ENCODE data around the gene SMIM31.

The SMIM31 gene

GRCh38 chr4:164780839-164781238 is 26.9 kb downstream of the SMIM31 start:
- Histone ChIP-seq H3K27ac (ENCODE audit: low read depth, low read length, severe bottlenecking) (no peak overlapping the region), H3K36me3 (ENCODE audit: control insufficient read depth, insufficient read depth, low read length) (no peaks in the 10 kb centered on the region), H3K4me3 (ENCODE audit: extremely low read depth, insufficient read depth, low read length, poor library complexity, severe bottlenecking) (no peak overlapping the region), H3K4me1 (ENCODE audit: control insufficient read depth, insufficient read depth, low read length, poor library complexity, severe bottlenecking) (no peaks in the 10 kb centered on the region), H3K9me3 (ENCODE audit: control insufficient read depth, low read length) (no peaks in the 10 kb centered on the region)
- 100% methylated on average over 1 of the region's 3 CpGs; no CpG with 5 or more reads in 1 of the 2 experiments for WGBS, 2 experiments (ENCODE audit: insufficient coverage in 2 of 2)

GRCh38 chr4:164783976-164784375 is 30.0 kb downstream of the SMIM31 start:
- no peaks in the 10 kb centered on the region for H3K9me3 ChIP-seq (ENCODE audit: control insufficient read depth, low read length)
- 82% methylated on average over 3 of the region's 6 CpGs for WGBS, 2 experiments (ENCODE audit: insufficient coverage in 2 of 2)
- H3K36me3 ChIP-seq (ENCODE audit: control insufficient read depth, insufficient read depth, low read length), result no peaks in the 10 kb centered on the region
- H3K27ac ChIP-seq (ENCODE audit: low read depth, low read length, severe bottlenecking), result no peak overlapping the region
- H3K4me1 ChIP-seq (ENCODE audit: control insufficient read depth, insufficient read depth, low read length, poor library complexity, severe bottlenecking), result no peaks in the 10 kb centered on the region
- H3K4me3 ChIP-seq (ENCODE audit: extremely low read depth, insufficient read depth, low read length, poor library complexity, severe bottlenecking), result no peak overlapping the region

GRCh38 chr4:164789047-164789446 is 35.1 kb downstream of the SMIM31 start:
- Histone ChIP-seq H3K36me3 (ENCODE audit: control insufficient read depth, insufficient read depth, low read length) (no peaks in the 10 kb centered on the region), H3K9me3 (ENCODE audit: control insufficient read depth, low read length) (no peaks in the 10 kb centered on the region), H3K4me1 (ENCODE audit: control insufficient read depth, insufficient read depth, low read length, poor library complexity, severe bottlenecking) (no peaks in the 10 kb centered on the region), H3K4me3 (ENCODE audit: extremely low read depth, insufficient read depth, low read length, poor library complexity, severe bottlenecking) (no peak overlapping the region), H3K27ac (ENCODE audit: low read depth, low read length, severe bottlenecking) (no peak overlapping the region)
- WGBS, 2 experiments (ENCODE audit: insufficient coverage in 2 of 2), result 43 to 80% methylated on average over 1 of the region's 1 CpG

- H3K36me3 ChIP-seq (ENCODE audit: control insufficient read depth, insufficient read depth, low read length), result no peaks in the 10 kb centered on the region
- no peaks in the 10 kb centered on the region for H3K4me1 ChIP-seq (ENCODE audit: control insufficient read depth, insufficient read depth, low read length, poor library complexity, severe bottlenecking)
- no peak overlapping the region for H3K4me3 ChIP-seq (ENCODE audit: extremely low read depth, insufficient read depth, low read length, poor library complexity, severe bottlenecking)
- H3K9me3 ChIP-seq (ENCODE audit: control insufficient read depth, low read length), result no peaks in the 10 kb centered on the region
- no peak overlapping the region for H3K27ac ChIP-seq (ENCODE audit: low read depth, low read length, severe bottlenecking)
Measured at GRCh38 chr4:164790249-164790648, 36.3 kb downstream of the SMIM31 start.

DNA sequence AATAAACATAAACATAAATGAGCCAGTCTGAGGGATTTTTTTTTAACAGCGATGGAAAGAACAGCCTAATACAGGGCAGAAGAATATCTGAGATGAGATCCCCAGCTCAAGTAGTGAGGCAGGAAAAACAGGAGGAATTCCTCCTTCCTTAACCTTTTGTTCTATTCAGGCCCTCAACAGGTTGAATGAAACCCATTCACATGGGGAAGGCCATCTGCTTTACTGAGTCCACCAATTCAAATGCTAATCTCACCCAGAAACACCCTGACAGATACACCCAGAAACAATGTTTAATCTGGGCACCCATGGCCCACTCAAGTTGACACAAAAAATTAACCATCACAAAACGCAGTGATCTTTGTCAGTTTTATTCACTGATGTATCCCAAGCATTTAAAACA is 45.5 kb downstream of the SMIM31 start:
- Histone ChIP-seq H3K4me1 (ENCODE audit: control insufficient read depth, insufficient read depth, low read length, poor library complexity, severe bottlenecking) (no peaks in the 10 kb centered on the region), H3K36me3 (ENCODE audit: control insufficient read depth, insufficient read depth, low read length) (no peaks in the 10 kb centered on the region), H3K27ac (ENCODE audit: low read depth, low read length, severe bottlenecking) (no peak overlapping the region), H3K9me3 (ENCODE audit: control insufficient read depth, low read length) (no peaks in the 10 kb centered on the region), H3K4me3 (ENCODE audit: extremely low read depth, insufficient read depth, low read length, poor library complexity, severe bottlenecking) (no peak overlapping the region)
- no CpG with 5 or more reads among the region's 2 CpGs for WGBS, 2 experiments (ENCODE audit: insufficient coverage in 2 of 2)

- WGBS, 2 experiments (ENCODE audit: insufficient coverage in 2 of 2), result 83 to 88% methylated on average over 3 of the region's 4 CpGs
- H3K36me3 ChIP-seq (ENCODE audit: control insufficient read depth, insufficient read depth, low read length), result no peaks in the 10 kb centered on the region
Measured at GRCh38 chr4:164800786-164801185, 46.9 kb downstream of the SMIM31 start.

GRCh38 chr4:164802301-164802901 is 48.5 kb downstream of the SMIM31 start:
- no peak overlapping the region for H3K27ac ChIP-seq (ENCODE audit: low read depth, low read length, severe bottlenecking)
- H3K4me3 ChIP-seq (ENCODE audit: extremely low read depth, insufficient read depth, low read length, poor library complexity, severe bottlenecking), result no peak overlapping the region
- H3K9me3 ChIP-seq (ENCODE audit: control insufficient read depth, low read length), result no peaks in the 10 kb centered on the region
- WGBS, 2 experiments (ENCODE audit: insufficient coverage in 2 of 2), result 92 to 100% methylated on average over 3 of the region's 3 CpGs
- H3K4me1 ChIP-seq (ENCODE audit: control insufficient read depth, insufficient read depth, low read length, poor library complexity, severe bottlenecking), result peaks cover 12% of the 10 kb centered on the region
- H3K36me3 ChIP-seq (ENCODE audit: control insufficient read depth, insufficient read depth, low read length), result no peaks in the 10 kb centered on the region

More at GRCh38 chr4:164800786-164801185, 46.9 kb downstream of the SMIM31 start:
- H3K27ac ChIP-seq (ENCODE audit: low read depth, low read length, severe bottlenecking), result no peak overlapping the region
- H3K9me3 ChIP-seq (ENCODE audit: control insufficient read depth, low read length), result no peaks in the 10 kb centered on the region
- H3K4me1 ChIP-seq (ENCODE audit: control insufficient read depth, insufficient read depth, low read length, poor library complexity, severe bottlenecking), result peaks cover 5% of the 10 kb centered on the region
- H3K4me3 ChIP-seq (ENCODE audit: extremely low read depth, insufficient read depth, low read length, poor library complexity, severe bottlenecking), result no peak overlapping the region

DNA sequence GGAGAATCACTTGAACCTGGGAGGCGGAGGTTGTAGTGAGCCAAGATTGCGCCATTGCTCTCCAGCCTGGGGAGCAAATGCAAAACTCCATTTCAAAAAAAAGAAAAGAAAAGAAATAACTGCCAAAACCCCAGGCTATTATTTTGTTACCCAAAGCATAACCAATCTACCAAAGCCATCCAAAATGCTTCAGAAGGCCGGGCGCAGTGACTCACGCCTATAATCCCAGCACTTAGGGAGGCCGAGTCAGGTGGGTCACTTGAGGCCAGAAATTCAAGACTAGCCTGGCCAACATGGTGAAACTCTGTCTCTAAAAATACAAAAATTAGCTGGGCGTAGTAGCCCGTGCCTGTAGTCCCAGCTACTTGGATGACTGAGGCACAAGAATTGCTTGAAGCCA is 49.8 kb downstream of the SMIM31 start:
- H3K9me3 ChIP-seq (ENCODE audit: control insufficient read depth, low read length), result no peaks in the 10 kb centered on the region
- WGBS, 2 experiments (ENCODE audit: insufficient coverage in 2 of 2), result 88 to 98% methylated on average over 6 to 7 of the region's 8 CpGs
- no peak overlapping the region for H3K4me3 ChIP-seq (ENCODE audit: extremely low read depth, insufficient read depth, low read length, poor library complexity, severe bottlenecking)
- peaks cover 19% of the 10 kb centered on the region for H3K4me1 ChIP-seq (ENCODE audit: control insufficient read depth, insufficient read depth, low read length, poor library complexity, severe bottlenecking)
- no peaks in the 10 kb centered on the region for H3K36me3 ChIP-seq (ENCODE audit: control insufficient read depth, insufficient read depth, low read length)
- no peak overlapping the region for H3K27ac ChIP-seq (ENCODE audit: low read depth, low read length, severe bottlenecking)

- 37 to 73% methylated on average over 5 to 9 of the region's 12 CpGs for WGBS, 2 experiments (ENCODE audit: insufficient coverage in 2 of 2)
- Histone ChIP-seq H3K36me3 (ENCODE audit: control insufficient read depth, insufficient read depth, low read length) (no peaks in the 10 kb centered on the region), H3K27ac (ENCODE audit: low read depth, low read length, severe bottlenecking) (peak overlapping the region; percentile 74), H3K9me3 (ENCODE audit: control insufficient read depth, low read length) (no peaks in the 10 kb centered on the region), H3K4me1 (ENCODE audit: control insufficient read depth, insufficient read depth, low read length, poor library complexity, severe bottlenecking) (peaks cover 25% of the 10 kb centered on the region), H3K4me3 (ENCODE audit: extremely low read depth, insufficient read depth, low read length, poor library complexity, severe bottlenecking) (no peak overlapping the region)
Measured at GRCh38 chr4:164807611-164808010, 53.7 kb downstream of the SMIM31 start.

DNA sequence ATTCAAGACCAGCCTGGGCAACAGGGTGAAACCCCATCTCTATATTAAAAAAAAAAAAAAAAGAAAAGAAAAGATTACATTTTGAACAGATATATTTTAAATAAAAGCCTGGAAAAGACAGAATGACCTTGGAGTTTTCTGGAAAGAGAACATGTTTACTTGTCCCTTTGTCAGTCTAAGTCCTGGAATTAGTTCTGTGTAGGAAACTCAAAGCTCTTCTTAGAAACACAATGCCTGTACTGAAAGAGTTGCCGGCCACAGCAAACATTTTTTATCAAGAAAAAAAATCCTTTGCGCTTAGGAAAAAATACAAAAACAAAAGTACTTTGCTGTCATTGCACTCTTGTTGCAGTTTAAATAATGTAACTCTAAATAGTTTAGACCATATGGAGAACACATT is 59.6 kb downstream of the SMIM31 start:
- Histone ChIP-seq H3K4me1 (ENCODE audit: control insufficient read depth, insufficient read depth, low read length, poor library complexity, severe bottlenecking) (peaks cover 20% of the 10 kb centered on the region), H3K27ac (ENCODE audit: low read depth, low read length, severe bottlenecking) (no peak overlapping the region), H3K36me3 (ENCODE audit: control insufficient read depth, insufficient read depth, low read length) (no peaks in the 10 kb centered on the region), H3K4me3 (ENCODE audit: extremely low read depth, insufficient read depth, low read length, poor library complexity, severe bottlenecking) (no peak overlapping the region), H3K9me3 (ENCODE audit: control insufficient read depth, low read length) (no peaks in the 10 kb centered on the region)
- no CpG with 5 or more reads among the region's 2 CpGs for WGBS, 2 experiments (ENCODE audit: insufficient coverage in 2 of 2)

- WGBS, 2 experiments (ENCODE audit: insufficient coverage in 2 of 2), result 60% methylated on average over 1 of the region's 1 CpG; no CpG with 5 or more reads in 1 of the 2 experiments
- H3K4me1 ChIP-seq (ENCODE audit: control insufficient read depth, insufficient read depth, low read length, poor library complexity, severe bottlenecking), result peaks cover 20% of the 10 kb centered on the region
- no peak overlapping the region for H3K4me3 ChIP-seq (ENCODE audit: extremely low read depth, insufficient read depth, low read length, poor library complexity, severe bottlenecking)
- no peaks in the 10 kb centered on the region for H3K36me3 ChIP-seq (ENCODE audit: control insufficient read depth, insufficient read depth, low read length)
- no peaks in the 10 kb centered on the region for H3K9me3 ChIP-seq (ENCODE audit: control insufficient read depth, low read length)
- no peak overlapping the region for H3K27ac ChIP-seq (ENCODE audit: low read depth, low read length, severe bottlenecking)
Measured at GRCh38 chr4:164815711-164816110, 61.8 kb downstream of the SMIM31 start.
